ENCODE data around the gene CD38.
"Not testable (repeated sequence)": the region's sequence is repeated elsewhere in the genome, so short reads cannot be mapped to it uniquely, and the experiment has no call there.

The CD38 gene

DNA sequence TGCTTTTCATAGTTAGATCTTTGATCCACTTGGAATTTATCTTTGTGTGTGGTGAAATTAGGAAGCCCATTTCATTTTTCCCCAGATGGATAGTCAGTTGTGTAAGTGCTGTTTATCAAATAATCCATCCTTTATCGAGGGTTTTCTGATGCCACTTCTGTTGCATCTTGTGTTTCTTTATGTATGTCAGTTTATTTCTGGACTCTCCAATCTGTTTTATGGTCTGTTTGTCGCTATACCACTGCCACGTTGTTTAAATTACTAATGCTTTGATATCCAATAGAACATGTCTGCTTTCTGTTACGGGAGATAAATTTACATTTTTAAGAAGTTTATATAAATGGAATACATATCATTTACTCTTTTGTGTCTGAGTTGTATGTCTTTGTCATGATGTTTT lies 21.0 kb downstream of the CD38 start:
- H3K4me3 ChIP-seq (ENCODE audit: low read length): no peak overlapping the region
- no peak for DNase-seq (ENCODE audit: low read depth)
- TF ChIP-seq, protein P1, sequence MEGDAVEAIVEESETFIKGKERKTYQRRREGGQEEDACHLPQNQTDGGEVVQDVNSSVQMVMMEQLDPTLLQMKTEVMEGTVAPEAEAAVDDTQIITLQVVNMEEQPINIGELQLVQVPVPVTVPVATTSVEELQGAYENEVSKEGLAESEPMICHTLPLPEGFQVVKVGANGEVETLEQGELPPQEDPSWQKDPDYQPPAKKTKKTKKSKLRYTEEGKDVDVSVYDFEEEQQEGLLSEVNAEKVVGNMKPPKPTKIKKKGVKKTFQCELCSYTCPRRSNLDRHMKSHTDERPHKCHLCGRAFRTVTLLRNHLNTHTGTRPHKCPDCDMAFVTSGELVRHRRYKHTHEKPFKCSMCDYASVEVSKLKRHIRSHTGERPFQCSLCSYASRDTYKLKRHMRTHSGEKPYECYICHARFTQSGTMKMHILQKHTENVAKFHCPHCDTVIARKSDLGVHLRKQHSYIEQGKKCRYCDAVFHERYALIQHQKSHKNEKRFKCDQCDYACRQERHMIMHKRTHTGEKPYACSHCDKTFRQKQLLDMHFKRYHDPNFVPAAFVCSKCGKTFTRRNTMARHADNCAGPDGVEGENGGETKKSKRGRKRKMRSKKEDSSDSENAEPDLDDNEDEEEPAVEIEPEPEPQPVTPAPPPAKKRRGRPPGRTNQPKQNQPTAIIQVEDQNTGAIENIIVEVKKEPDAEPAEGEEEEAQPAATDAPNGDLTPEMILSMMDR (conservative IDR thresholded peaks at IDR 0.05; ENCODE audit: low read length): no peak

DNA sequence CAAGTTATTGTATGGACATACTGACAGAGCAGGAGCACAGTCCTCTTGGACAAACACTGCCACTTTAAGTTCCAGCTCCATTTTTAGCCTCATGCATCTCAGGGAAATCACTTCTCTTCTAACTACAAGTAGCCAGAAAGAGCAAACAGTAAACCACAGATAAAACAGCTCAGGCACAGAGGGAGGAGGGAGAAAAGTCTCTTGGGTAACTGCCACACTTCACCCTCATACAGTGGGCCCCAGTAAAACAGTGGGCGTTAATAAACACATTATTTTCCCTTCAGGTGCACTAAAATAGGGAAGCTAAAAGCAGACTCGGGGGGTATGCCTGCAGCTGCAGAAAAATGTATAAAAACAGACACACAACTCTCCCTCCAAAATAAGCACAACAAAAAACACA lies 21.6 kb downstream of the CD38 start:
- H3K4me3 ChIP-seq (ENCODE audit: low read length): no peak overlapping the region
- DNase-seq (ENCODE audit: low read depth): no peak
- TF ChIP-seq, protein P1 (conservative IDR thresholded peaks at IDR 0.05; ENCODE audit: low read length): no peak

DNA sequence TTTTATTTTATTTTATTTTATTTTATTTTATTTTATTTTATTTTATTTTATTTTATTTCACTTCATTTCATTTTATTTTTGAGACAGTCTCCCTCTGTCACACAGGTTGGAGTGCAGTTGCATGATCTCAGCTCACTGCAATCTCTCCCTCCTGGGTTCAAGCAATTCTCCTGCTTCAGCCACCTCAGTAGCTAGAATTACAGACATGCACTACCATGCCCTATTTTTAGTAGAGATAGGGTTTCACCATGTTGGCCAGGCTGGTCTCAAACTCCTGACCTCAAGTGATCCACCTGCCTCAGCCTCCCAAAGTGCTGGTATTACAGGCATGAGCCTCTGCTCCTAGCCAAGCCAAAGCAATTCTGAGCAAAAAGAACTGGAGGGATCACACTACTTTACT lies 24.4 kb downstream of the CD38 start:
- H3K4me3 ChIP-seq (ENCODE audit: low read length); DNase-seq (ENCODE audit: low read depth): not testable (repeated sequence)

DNA sequence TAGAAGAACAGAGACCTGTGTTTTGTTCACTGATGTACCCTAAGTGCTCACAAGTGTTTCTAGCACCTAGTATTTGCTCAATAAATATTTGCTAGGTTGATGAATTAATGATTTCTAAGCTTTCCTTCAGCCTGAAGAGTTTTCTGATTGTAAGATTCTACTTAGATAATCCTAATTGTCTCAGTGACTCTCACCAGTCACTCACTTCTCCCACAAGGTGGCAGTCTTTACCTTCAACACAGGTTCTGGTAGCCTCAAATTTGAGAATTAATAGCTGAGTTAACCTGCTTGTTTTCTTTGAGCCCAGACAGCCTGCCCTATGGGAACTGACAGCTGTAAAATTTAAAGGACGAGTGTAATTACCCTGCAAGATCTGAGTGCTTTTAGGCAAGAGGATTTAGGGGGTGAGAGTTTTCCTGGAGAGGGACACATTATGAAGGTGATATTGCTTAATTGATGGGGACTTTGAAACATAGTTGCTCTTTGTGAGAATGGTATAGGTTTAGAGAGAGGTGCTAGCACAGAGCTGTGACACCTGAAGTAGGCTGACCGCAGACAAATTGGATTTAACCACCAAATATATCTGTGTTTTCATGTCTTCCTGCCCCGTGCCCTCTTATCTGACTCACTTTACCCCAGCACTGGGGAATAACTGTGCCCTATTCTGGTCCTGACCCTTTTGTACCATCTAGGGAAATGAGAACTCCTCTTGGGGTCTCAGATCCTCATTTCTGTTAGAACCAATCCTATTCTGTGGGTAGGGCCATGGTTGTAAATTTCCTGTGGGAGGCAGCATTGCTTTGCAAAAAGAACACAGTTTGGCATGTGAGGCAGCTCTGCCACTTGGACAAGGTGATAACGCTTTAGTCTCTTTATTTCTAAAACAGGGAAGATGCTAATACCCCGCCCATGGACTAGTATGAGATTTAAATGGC lies 27.7 kb downstream of the CD38 start:
- peak; percentile 58 for DNase-seq (ENCODE audit: low read depth)
- TF ChIP-seq, protein P1 (conservative IDR thresholded peaks at IDR 0.05; ENCODE audit: low read length): peak; percentile 84
- no peak overlapping the region for H3K4me3 ChIP-seq (ENCODE audit: low read length)

DNA sequence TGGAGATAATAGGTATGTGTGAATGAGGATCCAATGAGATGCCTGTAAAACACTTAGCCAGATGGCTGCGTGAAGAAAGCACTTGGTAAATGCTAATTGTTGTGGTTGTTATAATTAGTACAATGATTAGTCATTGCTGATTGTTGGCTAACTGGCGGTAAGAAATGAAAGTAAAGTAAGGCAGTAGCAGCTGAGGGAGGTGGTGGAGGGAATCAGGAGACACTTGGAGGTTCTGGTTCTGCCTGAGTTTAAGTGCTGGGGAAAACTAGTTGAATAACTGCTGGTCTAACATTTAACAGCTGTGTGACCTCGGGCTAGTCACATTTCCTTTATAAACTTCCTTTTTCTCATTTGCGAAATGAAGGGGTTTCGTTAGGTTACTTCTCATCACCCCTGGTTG lies 30.9 kb downstream of the CD38 start:
- TF ChIP-seq, protein P1 (conservative IDR thresholded peaks at IDR 0.05; ENCODE audit: low read length): no peak
- no peak overlapping the region for H3K4me3 ChIP-seq (ENCODE audit: low read length)
- DNase-seq (ENCODE audit: low read depth): no peak

DNA sequence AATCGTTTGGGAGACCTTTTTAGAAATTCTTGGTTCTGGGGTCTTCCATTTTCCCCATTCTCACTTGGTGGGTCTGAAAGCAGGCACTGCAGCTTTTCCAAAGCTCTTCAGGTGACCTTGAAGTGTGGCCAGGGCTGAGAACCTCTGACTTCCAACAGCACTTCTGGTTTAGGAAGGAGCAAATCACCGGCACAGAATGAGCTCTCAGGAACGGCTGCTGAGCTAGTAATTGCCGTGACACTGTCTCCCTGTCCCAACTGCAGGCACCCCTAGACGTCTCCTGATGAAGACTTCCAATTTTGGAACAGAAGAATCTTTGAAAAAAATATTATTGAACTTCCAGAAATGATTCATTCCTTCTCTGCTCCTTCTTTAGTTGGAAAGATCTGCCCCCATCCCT lies 31.3 kb downstream of the CD38 start:
- TF ChIP-seq, protein P1 (conservative IDR thresholded peaks at IDR 0.05; ENCODE audit: low read length): no peak
- no peak overlapping the region for H3K4me3 ChIP-seq (ENCODE audit: low read length)
- no peak for DNase-seq (ENCODE audit: low read depth)

DNA sequence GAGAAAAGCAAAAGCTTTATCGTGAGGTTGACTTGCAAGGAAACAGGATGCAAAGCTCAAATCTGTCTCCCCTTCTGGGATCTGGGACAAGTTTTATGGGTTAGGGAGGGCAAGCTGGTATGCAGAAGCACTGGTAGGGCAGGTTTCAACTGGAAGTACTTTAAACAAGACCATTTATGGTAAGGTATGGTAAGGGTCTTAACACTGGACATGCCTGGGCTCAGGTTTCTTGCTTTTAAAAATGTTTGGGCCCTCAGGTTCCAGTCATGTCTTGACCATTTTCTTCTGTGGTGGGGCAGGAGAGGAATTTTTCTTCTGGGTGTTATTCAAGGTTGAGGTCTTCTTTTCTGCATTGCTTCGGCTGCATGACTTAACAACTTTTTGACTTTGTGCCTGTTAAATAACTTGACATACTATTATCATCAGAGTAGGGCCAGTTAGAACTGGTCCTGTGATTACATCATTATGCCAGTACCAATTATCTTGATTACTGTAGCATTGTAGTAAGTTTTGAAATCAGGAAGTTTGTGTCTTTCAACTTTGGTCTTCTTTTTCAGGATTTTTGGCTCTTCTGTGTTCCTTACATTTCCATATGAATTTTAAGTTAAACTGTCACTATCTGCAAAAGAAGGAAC lies 33.7 kb downstream of the CD38 start:
- no peak for DNase-seq (ENCODE audit: low read depth)
- H3K4me3 ChIP-seq (ENCODE audit: low read length): no peak overlapping the region
- TF ChIP-seq, protein P1 (conservative IDR thresholded peaks at IDR 0.05; ENCODE audit: low read length): no peak

All from AG10803 (cell line).